ENCODE results near the gene ATG101.

- TF ChIP-seq CTCF (IDR thresholded peaks at IDR 0.05) (no peak), POLR2A (IDR thresholded peaks at IDR 0.05) (peak in 1 of 2 donors; percentile 16)
Observed at GRCh38 chr12:52082026-52082668, 12.4 kb downstream of the ATG101 start.

Measured in uterus (tissue), 2 donors.